Trophoblast cell (in vitro differentiated cells and primary cell): Measurements from ENCODE around the gene TAX1BP1.
A peak's percentile ranks its signal among the peaks of the same experiment; 100 is the strongest.

ENCODE experiments used
- DNase-seq, 2 donors: peaks; one replicate each; pipeline ENCODE4 v3.0.0-alpha.2; 2016
- H2AFZ ChIP-seq: 2 replicates; pipeline ENCODE4 v1.6.1; 2013; ENCODE audit warnings: low read length, moderate library complexity, mild to moderate bottlenecking; ENCODE audit not compliant: insufficient read depth, poor library complexity
- H2AK5ac ChIP-seq: 2 replicates; pipeline ENCODE4 v1.6.1; 2013; ENCODE audit warnings: mild to moderate bottlenecking, low read length
- H2BK120ac ChIP-seq: 2 replicates; pipeline ENCODE4 v1.6.1; 2013; ENCODE audit warnings: low read length, mild to moderate bottlenecking, moderate library complexity; ENCODE audit not compliant: insufficient read depth, poor library complexity
- H2BK12ac ChIP-seq: 2 replicates; pipeline ENCODE4 v1.6.1; 2013; ENCODE audit warnings: mild to moderate bottlenecking, low read length, moderate library complexity
- H2BK5ac ChIP-seq: 2 replicates; pipeline ENCODE4 v1.6.1; 2013; ENCODE audit warnings: low read length, low read depth, moderate library complexity, mild to moderate bottlenecking; ENCODE audit not compliant: poor library complexity
- H3K14ac ChIP-seq: 2 replicates; pipeline ENCODE4 v1.6.1; 2013; ENCODE audit warnings: mild to moderate bottlenecking, low read length
- H3K18ac ChIP-seq: 2 replicates; pipeline ENCODE4 v1.6.1; 2013; ENCODE audit warnings: mild to moderate bottlenecking, low read length
- H3K23ac ChIP-seq: 2 replicates; pipeline ENCODE4 v1.6.1; 2013; ENCODE audit warnings: low read length
- H3K27ac ChIP-seq: 2 replicates; pipeline ENCODE4 v1.5.1; 2013; ENCODE audit warnings: low read depth, mild to moderate bottlenecking, inconsistent platforms, low read length, moderate library complexity
- H3K27me3 ChIP-seq: 2 replicates; pipeline ENCODE4 v1.6.1; 2013; ENCODE audit warnings: inconsistent platforms, mild to moderate bottlenecking, low read length, moderate library complexity; ENCODE audit not compliant: insufficient read depth
- H3K36me3 ChIP-seq, 2 experiments: 1 replicate in 1 of 2; 2 replicates in 1 of 2; pipeline ENCODE4 v1.6.1; 2013; ENCODE audit warnings: low read length in 2 of 2, mild to moderate bottlenecking in 2 of 2, moderate library complexity in 1 of 2; ENCODE audit not compliant: insufficient read depth in 2 of 2, control insufficient read depth in 1 of 2
- H3K4ac ChIP-seq: 2 replicates; pipeline ENCODE4 v1.6.1; 2013; ENCODE audit warnings: low read depth, mild to moderate bottlenecking, low read length, moderate library complexity
- H3K4me1 ChIP-seq, 2 experiments: 1 replicate in 1 of 2; 2 replicates in 1 of 2; pipeline ENCODE4 v1.6.1; 2013; ENCODE audit warnings: low read length in 2 of 2, mild to moderate bottlenecking in 2 of 2, moderate library complexity in 1 of 2; ENCODE audit not compliant: insufficient read depth in 2 of 2, control insufficient read depth in 1 of 2
- H3K4me2 ChIP-seq: 2 replicates; pipeline ENCODE4 v1.6.1; 2013; ENCODE audit warnings: inconsistent platforms, mild to moderate bottlenecking, low read length, moderate library complexity
- H3K4me3 ChIP-seq: 2 replicates; pipeline ENCODE4 v1.5.1; 2013; ENCODE audit warnings: mild to moderate bottlenecking, low read depth, low read length, inconsistent platforms
- H3K79me1 ChIP-seq: one replicate; pipeline ENCODE4 v1.6.1; 2013; ENCODE audit warnings: low read length
- H3K79me2 ChIP-seq: 2 replicates; pipeline ENCODE4 v1.6.1; 2013; ENCODE audit warnings: low read length, mild to moderate bottlenecking; ENCODE audit not compliant: control insufficient read depth, insufficient read depth, poor library complexity
- H3K9ac ChIP-seq: 2 replicates; pipeline ENCODE4 v1.6.1; 2013; ENCODE audit warnings: mild to moderate bottlenecking, low read length
- H3K9me3 ChIP-seq: 2 replicates; pipeline ENCODE4 v1.6.1; 2013; ENCODE audit warnings: low read depth, mild to moderate bottlenecking, control low read depth, inconsistent platforms, low read length; ENCODE audit not compliant: insufficient read depth
- H4K12ac ChIP-seq: 2 replicates; pipeline ENCODE4 v1.6.1; 2013; ENCODE audit warnings: low read depth, mild to moderate bottlenecking, low read length, moderate library complexity
- H4K8ac ChIP-seq: 2 replicates; pipeline ENCODE4 v1.6.1; 2013; ENCODE audit warnings: low read depth, mild to moderate bottlenecking, low read length, moderate library complexity
- H4K91ac ChIP-seq: one replicate; pipeline ENCODE4 v1.6.1; 2013; ENCODE audit warnings: low read depth, mild to moderate bottlenecking, low read length, moderate library complexity
- whole genome bisulfite sequencing: extraction: QIAGEN DNeasy Blood & Tissue Kit; methylation state at CpG from one replicate; pipeline ENCODE4 v1.1.7; 2013; ENCODE audit warnings: missing lambda C conversion rate; ENCODE audit not compliant: insufficient read length, insufficient coverage; ENCODE audit errors: extremely low coverage; 5-methylcytosine and 5-hydroxymethylcytosine counted together

The TAX1BP1 gene

GRCh38 chr7:27730112-27730511, 9.8 kb upstream of the TAX1BP1 start:
- Histone ChIP-seq H2BK5ac (no peak overlapping the region), H4K91ac (no peak overlapping the region), H3K27me3 (no peaks in the 10 kb centered on the region), H3K4me3 (no peak overlapping the region), H3K79me2 (no peaks in the 10 kb centered on the region), H3K27ac (no peak overlapping the region), H3K36me3 (no peaks in the 10 kb centered on the region), H3K4me2 (no peak overlapping the region), H3K23ac (no peak overlapping the region), H3K9ac (no peak overlapping the region), H3K18ac (no peak overlapping the region), H3K9me3 (no peaks in the 10 kb centered on the region), H3K4ac (no peak overlapping the region), H2AK5ac (no peak overlapping the region), H3K79me1 (no peaks in the 10 kb centered on the region), H2AFZ (no peak overlapping the region), H3K4me1 (no peaks in the 10 kb centered on the region), H2BK120ac (no peak overlapping the region), H4K8ac (no peak overlapping the region), H2BK12ac (no peak overlapping the region), H4K12ac (no peak overlapping the region), H3K14ac (no peak overlapping the region)
- no CpG with 5 or more reads among the region's 6 CpGs for WGBS
- no peak for DNase-seq

- peak in 1 of 2 donors; percentile 21 for DNase-seq
- no peak overlapping the region for H3K9ac ChIP-seq
- no peak overlapping the region for H3K14ac ChIP-seq
- H3K4me2 ChIP-seq, result no peak overlapping the region
- no peaks in the 10 kb centered on the region for H3K27me3 ChIP-seq
- H3K4ac ChIP-seq, result no peak overlapping the region
- no peak overlapping the region for H3K4me3 ChIP-seq
- H3K4me1 ChIP-seq, result peaks cover 0 to 2% of the 10 kb centered on the region in 2 experiments
- H3K23ac ChIP-seq, result no peak overlapping the region
- no peaks in the 10 kb centered on the region for H3K79me1 ChIP-seq
- H3K36me3 ChIP-seq, result no peaks in the 10 kb centered on the region
- H4K12ac ChIP-seq, result no peak overlapping the region
- no peak overlapping the region for H2BK120ac ChIP-seq
- H3K79me2 ChIP-seq, result no peaks in the 10 kb centered on the region
- H2BK12ac ChIP-seq, result no peak overlapping the region
- no peak overlapping the region for H2BK5ac ChIP-seq
- H4K8ac ChIP-seq, result no peak overlapping the region
- no peaks in the 10 kb centered on the region for H3K9me3 ChIP-seq
- no CpG with 5 or more reads among the region's 2 CpGs for WGBS
- no peak overlapping the region for H2AFZ ChIP-seq
- H3K27ac ChIP-seq, result no peak overlapping the region
- H4K91ac ChIP-seq, result no peak overlapping the region
- no peak overlapping the region for H2AK5ac ChIP-seq
- H3K18ac ChIP-seq, result no peak overlapping the region
Measured at GRCh38 chr7:27734583-27734982, 5.4 kb upstream of the TAX1BP1 start.

- Histone ChIP-seq H3K23ac (no peak overlapping the region), H3K27ac (no peak overlapping the region), H3K4ac (no peak overlapping the region), H3K4me2 (no peak overlapping the region), H3K18ac (no peak overlapping the region), H3K36me3 (no peaks in the 10 kb centered on the region), H2BK12ac (no peak overlapping the region), H2AFZ (no peak overlapping the region), H2BK120ac (no peak overlapping the region), H3K4me1 (peaks cover 0 to 2% of the 10 kb centered on the region in 2 experiments), H4K12ac (no peak overlapping the region), H2AK5ac (no peak overlapping the region), H3K4me3 (no peak overlapping the region), H3K79me2 (peaks cover 2% of the 10 kb centered on the region), H4K8ac (no peak overlapping the region), H2BK5ac (no peak overlapping the region), H3K9ac (no peak overlapping the region), H3K9me3 (no peaks in the 10 kb centered on the region), H4K91ac (no peak overlapping the region), H3K14ac (no peak overlapping the region), H3K27me3 (no peaks in the 10 kb centered on the region), H3K79me1 (peaks cover 2% of the 10 kb centered on the region)
- no CpG with 5 or more reads among the region's 1 CpG for WGBS
- DNase-seq, result peak in 1 of 2 donors; percentile 27
Measured at GRCh38 chr7:27735165-27735564, 4.8 kb upstream of the TAX1BP1 start.

GRCh38 chr7:27735831-27736230, 4.1 kb upstream of the TAX1BP1 start:
- H4K12ac ChIP-seq, result no peak overlapping the region
- peaks cover 5% of the 10 kb centered on the region for H3K79me1 ChIP-seq
- no peak overlapping the region for H2AK5ac ChIP-seq
- no peaks in the 10 kb centered on the region for H3K36me3 ChIP-seq
- no CpG with 5 or more reads among the region's 2 CpGs for WGBS
- H3K4me1 ChIP-seq, result peaks cover 0 to 2% of the 10 kb centered on the region in 2 experiments
- peaks cover 5% of the 10 kb centered on the region for H3K79me2 ChIP-seq
- no peak overlapping the region for H4K91ac ChIP-seq
- H2AFZ ChIP-seq, result no peak overlapping the region
- no peak overlapping the region for H3K23ac ChIP-seq
- DNase-seq, result no peak
- H3K4ac ChIP-seq, result no peak overlapping the region
- H3K9me3 ChIP-seq, result no peaks in the 10 kb centered on the region
- H3K14ac ChIP-seq, result no peak overlapping the region
- H2BK120ac ChIP-seq, result no peak overlapping the region
- no peak overlapping the region for H3K27ac ChIP-seq
- no peak overlapping the region for H4K8ac ChIP-seq
- no peak overlapping the region for H2BK12ac ChIP-seq
- H2BK5ac ChIP-seq, result no peak overlapping the region
- H3K4me3 ChIP-seq, result no peak overlapping the region
- no peak overlapping the region for H3K9ac ChIP-seq
- no peak overlapping the region for H3K4me2 ChIP-seq
- H3K27me3 ChIP-seq, result no peaks in the 10 kb centered on the region
- H3K18ac ChIP-seq, result no peak overlapping the region
